LNCAP (cell line): Measurements from ENCODE around the gene EFNA5.

Source experiments
- TF ChIP-seq, protein P1 (sequence below): fragments of 450-650 bp; IDR thresholded peaks from 2 replicates; pipeline ENCODE4 v1.5.1; 2017; ENCODE audit warnings: mild to moderate bottlenecking

Gene EFNA5

GRCh38 chr5:107456281-107456715 is 214.4 kb downstream of the EFNA5 start:
- TF ChIP-seq, protein P1, sequence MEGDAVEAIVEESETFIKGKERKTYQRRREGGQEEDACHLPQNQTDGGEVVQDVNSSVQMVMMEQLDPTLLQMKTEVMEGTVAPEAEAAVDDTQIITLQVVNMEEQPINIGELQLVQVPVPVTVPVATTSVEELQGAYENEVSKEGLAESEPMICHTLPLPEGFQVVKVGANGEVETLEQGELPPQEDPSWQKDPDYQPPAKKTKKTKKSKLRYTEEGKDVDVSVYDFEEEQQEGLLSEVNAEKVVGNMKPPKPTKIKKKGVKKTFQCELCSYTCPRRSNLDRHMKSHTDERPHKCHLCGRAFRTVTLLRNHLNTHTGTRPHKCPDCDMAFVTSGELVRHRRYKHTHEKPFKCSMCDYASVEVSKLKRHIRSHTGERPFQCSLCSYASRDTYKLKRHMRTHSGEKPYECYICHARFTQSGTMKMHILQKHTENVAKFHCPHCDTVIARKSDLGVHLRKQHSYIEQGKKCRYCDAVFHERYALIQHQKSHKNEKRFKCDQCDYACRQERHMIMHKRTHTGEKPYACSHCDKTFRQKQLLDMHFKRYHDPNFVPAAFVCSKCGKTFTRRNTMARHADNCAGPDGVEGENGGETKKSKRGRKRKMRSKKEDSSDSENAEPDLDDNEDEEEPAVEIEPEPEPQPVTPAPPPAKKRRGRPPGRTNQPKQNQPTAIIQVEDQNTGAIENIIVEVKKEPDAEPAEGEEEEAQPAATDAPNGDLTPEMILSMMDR: no peak

DNA sequence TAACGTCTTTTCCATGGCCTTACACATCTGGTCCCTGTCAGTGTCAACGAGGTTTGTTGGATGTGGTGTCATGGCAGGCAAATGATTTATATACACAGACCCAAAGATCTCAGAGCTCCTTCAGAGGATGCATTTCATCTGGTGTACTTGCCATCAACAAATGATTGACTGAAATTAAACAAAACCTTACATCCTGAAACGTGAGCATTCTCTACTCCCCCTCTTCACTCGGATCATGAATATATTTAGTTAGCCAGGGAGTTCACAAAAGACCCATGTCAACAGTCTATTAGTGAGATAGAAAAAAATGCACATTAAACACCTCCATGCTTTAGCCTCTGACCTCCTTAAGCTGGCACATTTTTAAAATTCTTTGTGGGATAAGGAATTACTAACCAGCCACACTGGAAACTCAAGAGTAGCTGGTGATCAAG is 215.6 kb downstream of the EFNA5 start:
- TF ChIP-seq, protein P1: no peak

- TF ChIP-seq, protein P1: no peak
These were observed 219.7 kb downstream of the EFNA5 start for GRCh38 chr5:107451028-107451427.

- TF ChIP-seq, protein P1: no peak
These were observed 220.2 kb downstream of the EFNA5 start for GRCh38 chr5:107450531-107450930.

DNA sequence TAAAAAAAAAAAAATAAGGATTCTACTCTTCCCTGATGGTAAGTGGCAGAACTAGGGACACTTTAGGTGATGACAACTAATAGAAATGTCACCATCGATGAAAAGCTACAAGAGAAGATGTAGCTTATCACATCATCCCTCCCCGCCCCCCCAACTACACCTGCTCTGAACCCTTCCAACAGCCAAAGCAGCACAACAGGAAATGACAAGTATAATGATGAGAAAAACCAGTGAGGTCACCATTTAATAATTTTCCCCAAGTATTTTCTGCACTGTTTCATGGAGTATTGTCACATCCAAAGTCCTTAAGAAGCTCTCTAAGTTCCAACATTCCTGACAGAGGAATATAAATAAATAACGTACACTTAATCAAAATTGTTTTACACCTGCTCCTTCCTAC is 221.4 kb downstream of the EFNA5 start:
- TF ChIP-seq, protein P1: no peak

- TF ChIP-seq, protein P1: no peak
These were observed 223.2 kb downstream of the EFNA5 start for GRCh38 chr5:107447587-107447986.

- TF ChIP-seq, protein P1: no peak
These were observed 223.8 kb downstream of the EFNA5 start for GRCh38 chr5:107446972-107447371.

DNA sequence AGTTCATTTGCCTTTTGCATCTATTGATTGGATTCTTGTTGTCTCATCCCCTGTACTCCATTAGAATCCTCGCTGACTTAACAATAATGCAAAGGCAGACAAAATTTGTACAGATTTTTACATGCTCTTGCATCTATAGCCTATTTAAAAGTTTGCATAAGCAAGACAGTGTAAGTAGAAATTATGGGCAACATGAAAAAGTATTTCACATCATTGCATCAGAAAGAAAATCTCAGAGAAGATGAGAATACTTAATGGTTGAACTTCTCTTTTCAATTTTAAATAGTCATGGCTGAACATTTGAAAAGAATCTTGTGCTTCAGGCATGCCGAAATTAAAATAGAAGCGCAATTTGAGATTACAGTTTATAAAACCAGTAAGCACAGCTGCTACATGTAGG is 226.4 kb downstream of the EFNA5 start:
- TF ChIP-seq, protein P1: no peak
